Raji (cell line): ENCODE data around the gene PRKCE.

Experiments
- POLR2A ChIP-seq: IDR thresholded peaks from 2 replicates; pipeline ENCODE4 v1.6.1; 2011; ENCODE audit warnings: low read depth, low read length, control low read depth; ENCODE audit not compliant: insufficient read depth

PRKCE gene

GRCh38 chr2:46106690-46107089, 455.2 kb downstream of the PRKCE start:
- no peak for TF ChIP-seq POLR2A

- TF ChIP-seq POLR2A: no peak
Observed at GRCh38 chr2:46114996-46115395, 463.5 kb downstream of the PRKCE start.

- TF ChIP-seq POLR2A: no peak
Observed at GRCh38 chr2:46116150-46116549, 464.7 kb downstream of the PRKCE start.

- no peak for TF ChIP-seq POLR2A
Observed at GRCh38 chr2:46116553-46116991, 465.1 kb downstream of the PRKCE start.

- TF ChIP-seq POLR2A: no peak
Observed at GRCh38 chr2:46117379-46117778, 465.9 kb downstream of the PRKCE start.

- no peak for TF ChIP-seq POLR2A
Observed at GRCh38 chr2:46117994-46118393, 466.5 kb downstream of the PRKCE start.

GRCh38 chr2:46118656-46119371, 467.3 kb downstream of the PRKCE start:
- TF ChIP-seq POLR2A: no peak

GRCh38 chr2:46119453-46119852, 468.0 kb downstream of the PRKCE start:
- no peak for TF ChIP-seq POLR2A

GRCh38 chr2:46120792-46121555, 469.5 kb downstream of the PRKCE start:
- TF ChIP-seq POLR2A: no peak

- TF ChIP-seq POLR2A: no peak
Observed at GRCh38 chr2:46122318-46122976, 471.0 kb downstream of the PRKCE start.

GRCh38 chr2:46123013-46123412, 471.5 kb downstream of the PRKCE start:
- TF ChIP-seq POLR2A: no peak

GRCh38 chr2:46125798-46126197, 474.3 kb downstream of the PRKCE start:
- no peak for TF ChIP-seq POLR2A

GRCh38 chr2:46126571-46126970, 475.1 kb downstream of the PRKCE start:
- no peak for TF ChIP-seq POLR2A

GRCh38 chr2:46127176-46127575, 475.7 kb downstream of the PRKCE start:
- no peak for TF ChIP-seq POLR2A

GRCh38 chr2:46130511-46130910, 479.0 kb downstream of the PRKCE start:
- no peak for TF ChIP-seq POLR2A

GRCh38 chr2:46132996-46133395, 481.5 kb downstream of the PRKCE start:
- TF ChIP-seq POLR2A: no peak
